ENCODE data around the gene RBM10.
A peak's percentile ranks its signal among the peaks of the same experiment; 100 is the strongest.

The RBM10 gene

DNA sequence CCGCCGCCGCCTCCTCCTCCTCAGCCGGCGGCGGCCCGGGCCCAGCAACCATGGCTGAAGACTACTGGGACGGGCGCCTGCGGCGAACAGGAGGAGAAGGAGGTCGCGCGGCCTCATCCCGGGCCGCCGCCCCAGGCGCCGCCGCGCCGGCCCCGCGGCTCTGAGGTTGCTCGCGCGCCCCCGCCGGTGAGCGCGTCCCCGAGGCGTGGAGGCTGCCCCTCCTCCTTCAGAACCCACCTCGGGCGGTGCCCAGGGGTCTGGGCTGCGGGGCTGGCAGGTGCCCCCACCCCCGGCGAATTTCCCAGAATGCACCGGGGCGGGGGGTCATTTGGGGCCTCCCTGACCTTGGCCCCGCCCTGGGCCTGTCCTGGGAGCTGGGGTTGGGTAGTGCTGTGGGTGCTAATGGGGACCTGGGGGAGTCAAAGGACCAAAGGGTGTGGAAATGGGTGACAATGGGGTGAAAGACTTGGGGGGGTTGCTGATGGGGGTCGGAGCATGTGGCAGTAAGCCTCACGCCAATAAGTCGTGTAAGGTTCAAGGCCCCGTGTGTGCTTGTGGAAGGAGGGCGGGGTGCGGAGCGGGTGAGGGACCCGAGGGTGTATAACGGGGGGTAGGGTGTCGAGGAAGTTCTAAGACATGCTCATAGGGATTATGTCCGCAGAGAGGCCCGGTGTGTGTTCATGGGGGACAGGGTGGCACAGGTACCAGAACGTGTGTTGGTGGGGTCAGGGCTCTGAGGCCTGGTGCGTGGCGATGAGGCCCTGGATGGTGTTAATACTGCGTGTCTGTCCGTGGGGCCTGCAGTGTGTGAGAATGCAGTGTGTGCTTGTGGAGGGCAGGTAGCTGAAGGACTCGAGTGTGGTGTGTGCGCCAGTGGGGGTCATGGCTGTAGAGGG, 74.1 kb downstream of the RBM10 start:
- peak; percentile 65 for DNase-seq

DNA sequence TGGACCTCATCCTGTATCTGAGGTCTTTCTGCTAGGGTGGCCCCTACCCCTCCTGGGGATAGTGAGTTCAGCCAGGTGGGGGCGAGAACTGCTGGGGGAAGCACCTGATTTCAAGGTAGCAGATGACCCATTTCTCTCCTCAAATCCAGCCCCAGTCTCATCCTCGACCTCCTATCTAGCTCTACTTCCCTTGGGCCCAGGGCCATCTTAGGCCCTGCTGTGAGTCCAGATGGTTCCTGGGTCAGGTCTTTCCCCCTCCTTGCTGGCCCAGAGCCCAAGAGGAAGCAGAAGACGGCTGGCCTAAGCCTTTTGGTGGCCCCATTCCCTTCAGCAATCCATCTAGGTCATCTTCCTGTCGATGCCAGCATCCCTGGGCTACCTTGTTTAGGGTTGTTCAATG, 76.7 kb downstream of the RBM10 start:
- no peak for DNase-seq

- no peak for DNase-seq
Observed at GRCh38 chrX:47222751-47223350, 77.8 kb downstream of the RBM10 start.

DNA sequence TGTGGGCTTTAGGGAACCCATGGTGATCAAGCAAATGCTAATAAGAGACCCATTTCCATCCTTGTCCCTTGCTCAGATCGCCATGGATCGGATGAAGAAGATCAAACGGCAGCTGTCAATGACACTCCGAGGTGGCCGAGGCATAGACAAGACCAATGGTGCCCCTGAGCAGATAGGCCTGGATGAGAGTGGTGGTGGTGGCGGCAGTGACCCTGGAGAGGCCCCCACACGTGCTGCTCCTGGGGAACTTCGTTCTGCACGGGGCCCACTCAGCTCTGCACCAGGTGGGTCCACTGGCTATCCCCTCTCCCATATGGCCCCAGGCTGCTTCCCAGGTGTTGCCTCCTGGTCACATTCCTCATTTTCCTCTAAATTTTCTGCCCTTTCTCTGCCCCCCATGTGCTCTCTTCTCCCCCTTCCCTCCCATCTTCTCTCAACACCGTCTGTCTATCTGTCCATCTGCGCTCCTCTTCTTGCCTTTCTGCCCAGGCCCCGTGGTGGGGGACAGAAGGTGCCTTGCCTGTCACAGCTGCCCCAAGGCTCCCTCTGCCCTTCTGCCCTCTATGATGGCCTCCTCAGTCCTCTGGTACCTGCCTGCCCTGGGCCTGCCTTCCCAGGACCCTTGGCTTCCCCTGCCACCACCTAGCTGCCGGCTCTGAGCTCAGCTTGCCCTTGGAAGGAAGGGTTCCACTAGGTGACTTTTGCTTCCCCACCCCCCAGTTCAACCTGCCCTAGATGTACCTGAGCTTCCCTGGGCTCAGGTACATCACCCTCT, 78.6 kb downstream of the RBM10 start:
- no peak for DNase-seq

DNA sequence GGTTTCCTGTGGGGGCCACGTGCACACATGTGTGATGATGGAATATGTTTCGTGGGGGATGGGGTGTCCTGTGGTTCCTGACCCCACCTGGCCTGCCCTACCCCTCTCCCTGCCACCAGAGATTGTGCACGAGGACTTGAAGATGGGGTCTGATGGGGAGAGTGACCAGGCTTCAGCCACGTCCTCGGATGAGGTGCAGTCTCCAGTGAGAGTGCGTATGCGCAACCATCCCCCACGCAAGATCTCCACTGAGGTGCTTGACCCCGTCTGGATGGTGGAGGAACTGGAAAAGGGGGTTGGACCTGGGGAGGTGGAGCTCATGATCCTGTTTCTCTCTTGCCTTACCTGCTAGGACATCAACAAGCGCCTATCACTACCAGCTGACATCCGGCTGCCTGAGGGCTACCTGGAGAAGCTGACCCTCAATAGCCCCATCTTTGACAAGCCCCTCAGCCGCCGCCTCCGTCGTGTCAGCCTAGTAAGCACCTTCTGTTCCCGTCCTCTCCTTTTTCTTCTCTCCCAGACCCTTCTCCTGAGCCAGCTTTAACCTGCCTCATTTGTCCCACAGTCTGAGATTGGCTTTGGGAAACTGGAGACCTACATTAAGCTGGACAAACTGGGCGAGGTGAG, 79.4 kb downstream of the RBM10 start:
- DNase-seq = no peak

GRCh38 chrX:47224896-47225290, 79.9 kb downstream of the RBM10 start:
- no peak for DNase-seq

DNA sequence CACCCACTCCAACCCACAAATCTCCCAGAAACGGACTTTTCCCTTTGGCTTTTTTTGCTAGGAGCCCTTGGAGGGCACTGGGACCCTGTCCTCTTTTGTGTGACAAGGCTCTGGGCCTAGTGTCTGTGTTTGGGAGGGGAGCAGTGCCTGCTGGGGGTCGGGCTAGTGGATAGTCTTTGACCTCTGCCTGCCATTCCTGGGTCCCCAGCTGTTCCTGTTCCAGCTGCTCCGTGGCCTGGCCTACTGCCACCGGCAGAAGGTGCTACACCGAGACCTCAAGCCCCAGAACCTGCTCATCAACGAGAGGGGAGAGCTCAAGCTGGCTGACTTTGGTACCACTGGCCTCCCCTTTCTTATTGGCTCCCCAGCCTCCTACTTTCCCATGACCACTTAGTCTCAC, 81.0 kb downstream of the RBM10 start:
- DNase-seq = no peak

DNA sequence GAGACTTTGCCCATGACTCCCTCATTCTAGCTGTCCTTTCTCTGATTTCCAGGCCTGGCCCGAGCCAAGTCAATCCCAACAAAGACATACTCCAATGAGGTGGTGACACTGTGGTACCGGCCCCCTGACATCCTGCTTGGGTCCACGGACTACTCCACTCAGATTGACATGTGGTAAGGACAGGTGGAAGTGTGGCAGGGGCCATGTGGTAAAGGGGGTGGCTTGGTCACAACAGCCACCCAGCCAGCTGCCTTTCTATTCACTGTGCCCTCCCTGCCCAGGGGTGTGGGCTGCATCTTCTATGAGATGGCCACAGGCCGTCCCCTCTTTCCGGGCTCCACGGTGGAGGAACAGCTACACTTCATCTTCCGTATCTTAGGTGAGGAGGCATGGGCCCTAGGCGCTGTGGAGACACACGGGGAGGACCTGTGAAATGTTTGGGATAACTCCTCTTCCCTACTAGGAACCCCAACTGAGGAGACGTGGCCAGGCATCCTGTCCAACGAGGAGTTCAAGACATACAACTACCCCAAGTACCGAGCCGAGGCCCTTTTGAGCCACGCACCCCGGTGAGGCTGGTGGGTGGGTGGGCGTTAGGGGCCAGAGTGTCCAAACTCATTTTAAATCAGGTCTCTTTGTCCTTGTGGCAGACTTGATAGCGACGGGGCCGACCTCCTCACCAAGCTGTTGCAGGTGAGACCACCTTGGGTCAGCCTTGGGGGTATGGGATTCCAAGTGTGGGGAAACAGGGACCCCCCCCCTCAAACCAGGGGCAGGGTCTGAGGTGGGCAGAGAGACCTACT, 81.7 kb downstream of the RBM10 start:
- DNase-seq = no peak

- no peak for DNase-seq
Observed at GRCh38 chrX:47227334-47227583, 82.2 kb downstream of the RBM10 start.

DNA sequence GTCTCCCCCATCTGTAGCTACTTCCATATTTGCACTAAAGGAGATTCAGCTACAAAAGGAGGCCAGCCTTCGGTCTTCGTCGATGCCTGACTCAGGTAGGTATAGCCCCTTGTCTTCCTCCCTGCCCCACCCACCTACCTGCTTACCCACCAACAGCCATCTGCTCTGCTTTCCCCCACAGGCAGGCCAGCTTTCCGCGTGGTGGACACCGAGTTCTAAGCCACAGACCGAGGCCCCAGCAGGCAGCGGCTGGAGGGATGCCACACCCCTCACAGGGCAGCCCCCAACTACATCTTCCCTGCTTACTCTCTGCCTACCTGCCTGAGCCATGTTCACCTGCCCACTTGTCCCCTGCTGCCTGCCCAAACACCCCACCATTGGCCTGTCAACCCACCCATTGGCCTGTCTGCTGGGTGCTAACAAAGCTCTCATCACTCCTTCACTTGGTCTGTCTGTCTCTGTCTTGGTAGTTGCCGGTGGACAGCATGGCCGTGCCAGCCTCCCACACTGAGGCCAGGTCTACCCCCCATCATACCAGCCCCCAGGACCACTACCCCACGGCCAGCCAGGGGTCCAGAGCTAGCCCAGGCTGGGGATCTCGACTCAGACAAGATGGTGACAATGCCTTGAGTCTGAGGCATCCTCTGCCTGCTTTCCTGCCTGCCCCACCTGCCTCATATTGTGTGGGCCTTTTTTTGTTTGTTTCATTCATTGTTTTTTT, 83.7 kb downstream of the RBM10 start:
- no peak for DNase-seq

- DNase-seq = no peak
Observed at GRCh38 chrX:47229427-47229826, 84.4 kb downstream of the RBM10 start.

DNA sequence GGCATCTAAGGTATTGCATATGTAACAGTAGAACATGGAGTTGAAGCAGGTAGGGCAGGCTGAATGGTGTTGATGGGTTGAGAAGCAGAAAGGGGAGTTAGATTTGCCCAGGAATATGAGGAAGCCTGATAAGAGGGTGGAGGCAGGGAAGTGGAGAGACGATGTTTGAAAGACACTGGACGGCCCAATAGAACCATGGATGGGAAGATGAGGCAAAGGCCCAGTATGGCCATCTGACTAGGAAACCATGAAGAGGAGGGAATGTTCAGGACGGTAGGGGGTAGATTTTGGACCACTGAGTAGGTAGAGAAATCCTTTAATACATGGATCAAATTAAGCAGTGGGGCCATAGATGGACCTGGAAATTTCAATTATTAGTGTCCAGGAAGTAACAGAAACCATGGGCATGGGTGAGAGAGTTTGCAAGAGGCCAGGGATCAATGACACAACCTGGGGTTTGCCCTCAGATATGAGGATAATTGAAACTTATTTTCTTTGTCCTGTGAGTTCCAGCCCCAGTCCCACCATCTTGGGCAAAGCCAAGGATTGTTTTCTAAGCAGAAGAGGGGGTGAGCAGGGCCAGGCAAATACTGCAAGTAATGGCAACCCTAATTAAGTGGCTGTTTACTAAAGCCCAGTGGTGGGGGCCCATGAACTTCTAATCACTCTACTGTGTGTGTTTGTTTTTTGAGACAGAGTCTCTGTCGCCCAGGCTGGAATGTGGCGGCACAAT, 85.3 kb downstream of the RBM10 start:
- no peak for DNase-seq

DNA sequence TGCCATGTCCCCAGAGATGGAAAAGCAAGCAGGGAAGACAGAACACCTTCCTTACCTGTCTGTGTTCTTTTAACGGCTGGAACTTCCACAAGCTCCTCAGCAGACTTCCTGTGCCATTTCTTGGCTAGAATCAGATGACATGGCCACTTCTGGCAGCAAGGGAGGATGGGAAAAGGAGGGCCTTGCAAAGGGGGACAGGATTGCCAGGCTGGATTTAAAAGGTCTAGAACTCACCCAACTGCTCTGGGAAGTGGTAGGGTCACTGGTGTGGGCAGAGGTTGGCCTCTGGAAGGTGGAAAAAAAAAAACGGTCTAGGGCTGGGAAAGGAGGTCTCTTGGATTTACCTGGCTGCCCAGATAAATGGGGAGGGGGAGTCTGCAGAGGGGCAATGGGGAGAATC, 86.1 kb downstream of the RBM10 start:
- DNase-seq = no peak

DNA sequence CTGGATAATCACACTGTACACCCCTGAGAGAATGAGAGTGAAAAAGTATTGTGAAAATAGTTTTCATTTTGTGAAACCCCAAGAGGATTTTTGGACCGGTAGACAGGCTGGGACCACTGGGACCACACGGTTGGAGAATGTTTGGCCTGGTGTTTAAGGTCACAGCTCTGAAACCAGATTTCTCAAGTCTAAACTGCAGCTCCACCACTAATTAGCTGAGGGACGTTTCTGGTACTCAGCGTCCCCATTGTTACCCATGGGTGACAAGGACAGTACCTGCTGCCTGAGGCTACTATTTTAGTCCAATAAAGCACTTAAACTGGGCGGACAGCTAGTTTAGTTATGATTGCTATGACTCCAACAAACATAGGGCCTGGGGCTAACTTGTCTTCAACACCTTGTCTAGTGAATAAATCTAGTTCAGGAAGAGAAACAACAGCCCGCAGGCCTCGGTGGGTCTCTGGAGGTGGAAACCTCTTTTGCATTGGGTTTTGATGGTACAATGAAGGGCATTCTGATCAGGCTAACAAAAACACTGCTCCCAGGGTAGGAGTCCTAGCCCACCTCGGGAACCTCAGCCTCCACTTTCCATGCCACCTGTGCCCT, 87.3 kb downstream of the RBM10 start:
- no peak for DNase-seq

GRCh38 chrX:47232803-47233332, 87.8 kb downstream of the RBM10 start, which contains the start of gene USP11:
Gene USP11 (plus strand): TSS chrX:47233009. CDS start chrX:47233044, 35 bp downstream.
- DNase-seq = peak; percentile 49

DNA sequence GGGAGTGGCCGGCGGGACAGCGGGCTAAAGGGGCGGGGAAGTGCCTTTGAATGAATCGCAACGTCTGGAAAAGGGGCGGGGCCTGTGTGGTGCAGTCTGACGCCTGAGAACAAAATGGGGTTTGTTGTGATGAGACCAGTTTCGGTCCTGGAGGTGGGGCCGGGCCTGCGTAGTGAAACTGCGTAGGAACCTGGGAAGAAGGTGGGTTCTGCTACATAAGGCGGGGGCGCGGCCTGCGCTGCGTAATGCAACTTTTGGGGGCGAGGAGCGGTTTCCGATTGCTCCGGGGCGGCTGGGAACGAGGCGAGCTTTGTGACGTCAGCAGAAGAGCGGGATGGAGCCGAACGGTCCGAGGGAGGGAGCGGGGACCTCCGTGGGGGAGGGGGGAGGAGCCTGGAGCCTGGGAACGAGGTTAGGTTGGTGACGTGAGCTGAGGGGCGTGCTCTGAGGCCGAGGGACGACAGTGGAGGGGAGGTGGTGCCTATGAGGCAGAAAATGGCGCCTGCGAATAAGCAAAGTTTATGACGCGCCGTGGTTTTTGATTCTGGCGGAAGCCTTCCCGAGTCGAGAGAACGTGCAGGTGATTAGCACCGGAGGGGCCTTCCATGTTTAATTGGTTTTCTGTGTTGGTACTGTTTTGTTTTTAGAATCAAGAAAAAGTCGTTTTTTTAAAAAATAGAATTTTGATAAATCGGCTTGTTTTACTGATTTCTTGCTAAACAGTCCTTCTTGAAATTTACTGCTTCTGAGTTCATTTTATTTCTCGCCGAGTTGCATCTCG, 88.5 kb downstream of the RBM10 start:
- peak; percentile 95 for DNase-seq

GRCh38 chrX:47234583-47234982, 89.6 kb downstream of the RBM10 start:
- DNase-seq = no peak

- no peak for DNase-seq
Observed at GRCh38 chrX:47235691-47236103, 90.7 kb downstream of the RBM10 start.

Data from activated CD4-positive, alpha-beta T cell treated with anti-CD3 and anti-CD28 coated beads, Interleukin-10, Interleukin-2, amounts not matched to agents 100 ng/mL and 50 ng/mL, durations not matched to agents 16 hours and 8 hours (primary cell).